Parathyroid adenoma (tissue), 2 donors: Measurements from ENCODE around the gene OBP2B.
"Not testable (repeated sequence)": the region's sequence is repeated elsewhere in the genome, so short reads cannot be mapped to it uniquely, and the experiment has no call there.

Experiments used
- H2AFZ ChIP-seq: fragments of 300-600 bp; sonication (generic); one replicate; pipeline ENCODE4 v1.7.0; 2017; ENCODE audit warnings: antibody characterized with exemption, mild to moderate bottlenecking
- H3K27ac ChIP-seq: fragments of 300-600 bp; sonication (generic); one replicate; pipeline ENCODE4 v1.7.0; 2017
- H3K27me3 ChIP-seq: fragments of 300-600 bp; sonication (generic); one replicate; pipeline ENCODE4 v1.7.0; 2017; ENCODE audit warnings: low read length; ENCODE audit not compliant: control insufficient read depth, insufficient read depth
- H3K36me3 ChIP-seq: fragments of 300-600 bp; sonication (generic); one replicate; pipeline ENCODE4 v1.7.0; 2017; ENCODE audit warnings: low read length; ENCODE audit not compliant: control insufficient read depth, insufficient read depth
- H3K4me1 ChIP-seq: fragments of 300-600 bp; sonication (generic); one replicate; pipeline ENCODE4 v1.7.0; 2017; ENCODE audit warnings: control low read depth
- H3K4me2 ChIP-seq: fragments of 300-600 bp; sonication (generic); one replicate; pipeline ENCODE4 v1.7.0; 2017; ENCODE audit warnings: low read length
- H3K4me3 ChIP-seq: fragments of 300-600 bp; sonication (generic); one replicate; pipeline ENCODE4 v1.7.0; 2017; ENCODE audit warnings: low read depth, low read length
- H3K79me2 ChIP-seq: fragments of 300-600 bp; sonication (generic); one replicate; pipeline ENCODE4 v1.7.0; 2017; ENCODE audit warnings: control low read depth
- H3K9ac ChIP-seq: fragments of 300-600 bp; sonication (generic); one replicate; pipeline ENCODE4 v1.7.0; 2017; ENCODE audit warnings: mild to moderate bottlenecking
- H3K9me3 ChIP-seq: fragments of 300-600 bp; sonication (generic); one replicate; pipeline ENCODE4 v1.7.0; 2017; ENCODE audit warnings: low read length; ENCODE audit not compliant: control insufficient read depth
- TF ChIP-seq, protein P1 (sequence below): fragments of 300-600 bp; sonication (generic); IDR thresholded peaks from one replicate; pipeline ENCODE4 v1.7.0; 2017; ENCODE audit warnings: antibody characterized with exemption, mild to moderate bottlenecking
- donor health status: primary hyperparathyroidism.

OBP2B gene

DNA sequence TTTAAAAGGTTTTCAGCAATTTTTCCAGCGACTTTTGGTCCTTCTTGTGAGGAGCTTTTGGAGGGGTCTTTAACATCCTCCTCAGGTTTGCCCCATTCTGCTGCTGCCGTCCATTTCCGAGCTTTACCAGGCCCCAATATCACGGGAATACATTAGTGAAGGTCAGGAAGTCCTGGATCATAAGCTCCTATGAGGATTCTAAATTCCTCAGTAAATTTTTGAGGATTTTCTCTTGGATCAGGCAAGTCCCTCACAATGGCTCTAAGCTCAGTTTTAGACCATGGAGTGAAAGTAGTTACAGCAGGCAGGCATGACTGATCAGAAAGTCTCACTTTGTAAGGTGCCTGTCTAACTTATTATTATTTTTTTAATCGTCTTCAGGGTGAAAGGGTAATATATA lies 28.1 kb downstream of the OBP2B start:
- TF ChIP-seq, protein P1, sequence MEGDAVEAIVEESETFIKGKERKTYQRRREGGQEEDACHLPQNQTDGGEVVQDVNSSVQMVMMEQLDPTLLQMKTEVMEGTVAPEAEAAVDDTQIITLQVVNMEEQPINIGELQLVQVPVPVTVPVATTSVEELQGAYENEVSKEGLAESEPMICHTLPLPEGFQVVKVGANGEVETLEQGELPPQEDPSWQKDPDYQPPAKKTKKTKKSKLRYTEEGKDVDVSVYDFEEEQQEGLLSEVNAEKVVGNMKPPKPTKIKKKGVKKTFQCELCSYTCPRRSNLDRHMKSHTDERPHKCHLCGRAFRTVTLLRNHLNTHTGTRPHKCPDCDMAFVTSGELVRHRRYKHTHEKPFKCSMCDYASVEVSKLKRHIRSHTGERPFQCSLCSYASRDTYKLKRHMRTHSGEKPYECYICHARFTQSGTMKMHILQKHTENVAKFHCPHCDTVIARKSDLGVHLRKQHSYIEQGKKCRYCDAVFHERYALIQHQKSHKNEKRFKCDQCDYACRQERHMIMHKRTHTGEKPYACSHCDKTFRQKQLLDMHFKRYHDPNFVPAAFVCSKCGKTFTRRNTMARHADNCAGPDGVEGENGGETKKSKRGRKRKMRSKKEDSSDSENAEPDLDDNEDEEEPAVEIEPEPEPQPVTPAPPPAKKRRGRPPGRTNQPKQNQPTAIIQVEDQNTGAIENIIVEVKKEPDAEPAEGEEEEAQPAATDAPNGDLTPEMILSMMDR: no peak
- Histone ChIP-seq H3K4me2 (no peak overlapping the region), H3K36me3 (no peaks in the 10 kb centered on the region), H3K9me3 (no peaks in the 10 kb centered on the region), H3K27ac (no peak overlapping the region), H2AFZ (no peak overlapping the region), H3K9ac (no peak overlapping the region), H3K4me1 (no peaks in the 10 kb centered on the region), H3K79me2 (no peaks in the 10 kb centered on the region), H3K4me3 (no peak overlapping the region), H3K27me3 (no peaks in the 10 kb centered on the region)

DNA sequence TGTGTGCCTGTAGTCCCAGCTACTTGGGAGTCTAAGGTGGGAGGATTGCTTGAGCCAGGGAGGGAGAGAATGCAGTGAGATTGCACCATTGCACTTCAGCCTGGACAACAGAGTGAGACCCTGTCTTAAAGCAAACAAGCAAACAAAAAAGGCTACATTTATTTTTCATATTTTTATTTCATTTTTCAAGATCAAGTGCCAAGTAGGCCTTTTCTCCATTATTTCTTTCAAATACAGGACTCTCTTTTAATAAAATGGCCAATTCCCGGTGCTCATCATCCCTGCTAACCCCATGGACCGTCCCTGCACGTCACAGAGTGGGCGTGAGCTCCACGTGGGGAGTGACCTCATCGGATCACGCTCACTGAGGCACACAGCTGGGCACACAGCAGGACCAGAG lies 36.0 kb downstream of the OBP2B start:
- Histone ChIP-seq H3K4me2 (no peak overlapping the region), H2AFZ (no peak overlapping the region), H3K27me3 (no peaks in the 10 kb centered on the region), H3K27ac (no peak overlapping the region), H3K4me1 (no peaks in the 10 kb centered on the region), H3K9ac (no peak overlapping the region), H3K79me2 (no peaks in the 10 kb centered on the region), H3K9me3 (no peaks in the 10 kb centered on the region), H3K4me3 (no peak overlapping the region), H3K36me3 (no peaks in the 10 kb centered on the region)
- TF ChIP-seq, protein P1: no peak

DNA sequence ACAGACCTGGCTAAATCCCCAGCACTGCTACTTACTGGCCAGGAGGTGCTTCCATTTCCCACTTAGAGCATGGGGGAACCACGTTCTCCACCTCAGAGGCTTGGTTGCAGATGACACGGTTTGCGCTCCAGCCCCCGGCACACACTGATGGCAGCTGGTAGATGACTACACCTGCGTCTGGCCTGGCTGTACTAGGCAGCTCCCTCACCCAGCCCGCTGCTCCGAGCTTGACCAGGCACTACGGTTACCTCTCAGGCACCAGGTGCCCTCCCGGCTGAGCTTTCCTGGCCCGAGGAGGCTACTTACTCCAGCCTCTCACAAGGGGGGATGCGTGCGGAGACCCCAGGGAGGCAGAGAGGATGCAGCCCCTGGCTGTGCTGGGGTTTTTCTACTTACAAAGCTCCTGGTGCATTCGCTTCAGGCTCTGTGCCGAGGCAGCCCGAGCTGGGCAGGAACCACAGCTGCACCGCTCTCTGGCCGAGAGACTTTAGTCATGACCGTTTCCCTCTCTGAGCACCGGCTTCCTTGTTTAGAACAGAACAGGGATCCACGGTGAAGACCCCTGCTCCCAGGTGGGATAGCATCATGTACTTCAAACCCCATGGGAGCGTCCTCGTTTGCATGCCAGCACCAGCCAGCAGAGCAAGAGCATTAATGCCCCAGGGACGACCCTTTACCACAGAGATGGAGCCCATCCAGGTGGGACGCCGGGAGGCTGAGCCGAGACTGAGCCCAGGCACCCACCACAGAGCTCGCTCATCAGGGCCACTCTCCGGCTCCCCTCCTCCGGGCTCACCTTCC lies 37.7 kb downstream of the OBP2B start:
- no peaks in the 10 kb centered on the region for H3K4me1 ChIP-seq
- no peaks in the 10 kb centered on the region for H3K27me3 ChIP-seq
- no peak overlapping the region for H3K9ac ChIP-seq
- no peaks in the 10 kb centered on the region for H3K36me3 ChIP-seq
- TF ChIP-seq, protein P1: no peak
- H2AFZ ChIP-seq: no peak overlapping the region
- H3K9me3 ChIP-seq: no peaks in the 10 kb centered on the region
- no peak overlapping the region for H3K4me3 ChIP-seq
- no peak overlapping the region for H3K4me2 ChIP-seq
- no peak overlapping the region for H3K27ac ChIP-seq
- no peaks in the 10 kb centered on the region for H3K79me2 ChIP-seq

DNA sequence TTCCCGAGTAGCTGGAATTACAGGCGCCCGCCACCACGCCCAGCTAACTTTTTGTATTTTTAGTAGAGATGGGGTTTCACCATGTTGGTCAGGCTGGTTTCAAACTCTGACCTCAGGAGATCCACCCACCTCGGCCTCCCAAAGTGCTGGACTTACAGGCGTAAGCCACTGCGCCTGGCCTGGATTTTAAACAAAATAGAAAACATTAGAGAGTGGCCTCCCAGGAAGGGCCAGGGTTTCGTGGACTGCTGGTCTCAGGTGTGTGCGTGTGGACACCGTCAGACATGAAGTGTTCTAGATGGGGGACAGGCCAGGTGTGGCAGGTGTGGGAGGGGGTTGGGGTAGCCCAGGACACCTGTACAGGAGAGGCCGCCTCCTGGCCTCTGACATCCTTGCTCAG lies 38.3 kb downstream of the OBP2B start:
- Histone ChIP-seq H3K9me3 (no peaks in the 10 kb centered on the region), H3K4me1 (no peaks in the 10 kb centered on the region), H3K79me2 (no peaks in the 10 kb centered on the region), H3K9ac (no peak overlapping the region), H3K27me3 (no peaks in the 10 kb centered on the region), H3K27ac (no peak overlapping the region), H3K36me3 (no peaks in the 10 kb centered on the region), H2AFZ (no peak overlapping the region), H3K4me3 (no peak overlapping the region), H3K4me2 (no peak overlapping the region)
- TF ChIP-seq, protein P1: no peak

DNA sequence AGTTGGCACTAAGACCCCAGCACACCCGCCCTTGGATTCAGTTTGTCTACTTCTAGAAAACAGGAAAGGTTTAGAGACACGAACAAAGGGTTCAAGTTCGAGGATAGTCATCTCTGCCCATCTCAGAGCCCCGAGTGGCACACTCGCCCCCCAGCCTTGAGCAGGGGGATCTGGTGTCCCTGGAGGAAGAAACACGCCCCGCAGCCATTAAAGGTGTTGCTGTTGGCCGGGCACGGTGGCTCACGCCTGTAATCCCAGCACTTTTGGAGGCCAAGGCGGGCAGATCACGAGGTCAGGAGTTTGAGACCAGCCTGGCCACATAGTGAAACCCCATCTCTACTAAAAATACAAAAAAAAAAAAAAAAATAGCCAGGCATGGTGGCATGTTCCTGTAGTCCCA lies 39.4 kb downstream of the OBP2B start:
- not testable (repeated sequence) for H3K9me3 ChIP-seq, H3K4me2 ChIP-seq, H3K4me1 ChIP-seq, H3K27me3 ChIP-seq, H3K27ac ChIP-seq, H2AFZ ChIP-seq, H3K79me2 ChIP-seq, H3K4me3 ChIP-seq, H3K36me3 ChIP-seq, H3K9ac ChIP-seq
